GM12878 (cell line): ENCODE measurements around the gene GJA1. TPM values are rescaled to one million over a fixed set of nuclear protein-coding genes. Genes with fewer than 3 reads are reported as not detected.

Experiments
- ATAC-seq: fragments of 200-7000 bp; cut with Tn5 transposase; 3 replicates; pipeline ENCODE4 v1.9.1; 2020; ENCODE audit warnings: mild to moderate bottlenecking, moderate library complexity
- BruUV-seq: library from RNA; stranded (reverse); fragments of 400-500 nt; replicated peaks from 2 replicates; lab custom pipeline; 2021; lab: Mats Ljungman, UMichigan
- CTCF ChIA-PET: fragments of 300-600 bp; sonication (Branson Sonifier 250); formaldehyde crosslinking; extraction: SDS; loops from one replicate; lab custom pipeline; 2021; ENCODE audit warnings: inconsistent platforms; lab: Yijun Ruan, JAX
- POLR2A ChIA-PET: fragments of 350-600 bp; formaldehyde crosslinking; extraction: SDS; loops from one replicate; lab custom pipeline; 2021; ENCODE audit warnings: inconsistent platforms; lab: Charles Lee
- RAD21 ChIA-PET: fragments of 300-600 bp; sonication (Branson Sonifier 250); formaldehyde crosslinking; loops from one replicate; lab custom pipeline; 2023; ENCODE audit warnings: antibody characterized with exemption; ENCODE audit not compliant: unreplicated experiment; lab: Charles Lee
- SMC1A ChIA-PET: fragments of 300-600 bp; sonication (Branson Sonifier 250); formaldehyde crosslinking; loops from one replicate; lab custom pipeline; 2023; ENCODE audit not compliant: unreplicated experiment, uncharacterized antibody; lab: Charles Lee
- DNase-seq: peaks from one replicate; pipeline ENCODE4 v3.0.0-alpha.2; 2011; ENCODE audit warnings: low read depth, low spot score
- FAIRE-seq: peaks from 3 replicates; lab custom pipeline; 2011; peaks lifted over from hg19 to GRCh38; lab: Jason Lieb, UNC
- H2AFZ ChIP-seq: 2 replicates; pipeline ENCODE4 v1.6.0; 2011; ENCODE audit warnings: low read depth, low read length, control low read depth; ENCODE audit not compliant: control insufficient read depth
- H3K27ac ChIP-seq: 2 replicates; pipeline ENCODE4 v1.5.1; 2011; ENCODE audit warnings: control low read depth; ENCODE audit not compliant: control insufficient read depth, insufficient read depth
- H3K27me3 ChIP-seq, 2 experiments: replicated peaks in 1 of 2; 2 replicates each; pipeline versions ENCODE4 v1.6.0 to v1.6.1; 2011; ENCODE audit warnings: low read length in 1 of 2; ENCODE audit not compliant: control insufficient read depth in 2 of 2, insufficient read depth in 2 of 2
- H3K36me3 ChIP-seq, 2 experiments: 2 replicates each; pipeline ENCODE4 v1.5.1; 2011; ENCODE audit warnings: low read length in 1 of 2; ENCODE audit not compliant: control insufficient read depth in 2 of 2, insufficient read depth in 2 of 2
- H3K4me1 ChIP-seq: 2 replicates; pipeline ENCODE4 v1.6.1; 2011; ENCODE audit warnings: mild to moderate bottlenecking, low read length, moderate library complexity, mixed read lengths; ENCODE audit not compliant: control insufficient read depth, insufficient read depth
- H3K4me2 ChIP-seq: 2 replicates; pipeline ENCODE4 v1.6.0; 2011; ENCODE audit warnings: control low read depth; ENCODE audit not compliant: control insufficient read depth, insufficient read depth
- H3K4me3 ChIP-seq: fragments of 200-600 bp; sonication (generic); 2 replicates; pipeline ENCODE4 v1.5.1; 2016
- H3K79me2 ChIP-seq: 2 replicates; pipeline ENCODE4 v1.6.0; 2011; ENCODE audit warnings: low read length; ENCODE audit not compliant: control insufficient read depth, insufficient read depth
- H3K9ac ChIP-seq: 2 replicates; pipeline ENCODE4 v1.8.0; 2011; ENCODE audit warnings: low read length, control low read depth, mixed read lengths; ENCODE audit not compliant: control insufficient read depth, insufficient read depth
- H3K9me3 ChIP-seq: replicated peaks from 3 replicates; pipeline ENCODE4 v1.5.1; 2011; ENCODE audit warnings: mild to moderate bottlenecking, low read length; ENCODE audit not compliant: control insufficient read depth, insufficient read depth
- H4K20me1 ChIP-seq: 2 replicates; pipeline ENCODE4 v1.6.0; 2011; ENCODE audit not compliant: control insufficient read depth, insufficient read depth
- BACH1 ChIP-seq: fragments of 450-650 bp; IDR thresholded peaks from 2 replicates; pipeline ENCODE4 v1.6.1; 2017; ENCODE audit warnings: mild to moderate bottlenecking, borderline replicate concordance
- CHD1 ChIP-seq: IDR thresholded peaks from 2 replicates; pipeline ENCODE4 v1.6.1; 2012; ENCODE audit warnings: low read depth, low read length, improper control_type of control experiment
- MXI1 ChIP-seq: fragments of 150-350 bp; IDR thresholded peaks from 2 replicates; pipeline ENCODE4 v1.6.1; 2011; ENCODE audit warnings: low read depth, mild to moderate bottlenecking, inconsistent platforms, low read length, improper control_type of control experiment
- MYB ChIP-seq: fragments of 150-350 bp; IDR thresholded peaks from 2 replicates; pipeline ENCODE4 v1.6.1; 2014; ENCODE audit warnings: mild to moderate bottlenecking, low read depth, low read length, borderline replicate concordance
- RAD21 ChIP-seq: IDR thresholded peaks from 2 replicates; pipeline ENCODE4 v1.6.1; 2011; ENCODE audit warnings: mild to moderate bottlenecking, low read depth, low read length, moderate library complexity; ENCODE audit not compliant: insufficient read depth
- STAT3 ChIP-seq: IDR thresholded peaks from 2 replicates; pipeline ENCODE4 v1.6.1; 2011; ENCODE audit warnings: low read depth, low read length, improper control_type of control experiment
- TAF1 ChIP-seq: IDR thresholded peaks from 2 replicates; pipeline ENCODE4 v1.6.1; 2011; ENCODE audit warnings: mild to moderate bottlenecking, low read depth, low read length, borderline replicate concordance
- YBX1 ChIP-seq: fragments of 450-650 bp; IDR thresholded peaks from 2 replicates; pipeline ENCODE4 v1.6.1; 2016; ENCODE audit warnings: antibody characterized with exemption
- ZNF274 ChIP-seq: IDR thresholded peaks from one replicate; pipeline ENCODE4 v1.8.0; 2011; ENCODE audit not compliant: insufficient read length, insufficient read depth
- WGBS: methylation state at CpG from one replicate; pipeline ENCODE4 v1.1.6; 2016; ENCODE audit warnings: low lambda C conversion rate; ENCODE audit not compliant: insufficient replicate concordance, insufficient coverage; ENCODE audit errors: missing lambda C conversion rate; 5-methylcytosine and 5-hydroxymethylcytosine counted together
- in situ Hi-C: fragments of 300-500 bp; cut with MboI; formaldehyde crosslinking; loops from 9 replicates; pipeline ENCODE4 v1.14.3; 2018; ENCODE audit warnings: mixed read lengths
- intact Hi-C: fragments of 100-400 bp; cut with micrococcal nuclease; formaldehyde crosslinking; loops from one replicate; pipeline ENCODE4 v1.14.2; 2022; ENCODE audit not compliant: unreplicated experiment
- polyA plus RNA-seq, 11 experiments: library from polyadenylated mRNA; depleted of rRNA in 4 of 11; unstranded in 6 of 11; stranded (reverse) in 5 of 11; fragments of >200 nt; fragmentation: Nextera tagmentation in 4 of 11; fragmentation: Illumina TruSeq in 1 of 11; extraction: Ambion mirVana in 4 of 11; extraction: Trizol in 1 of 11; gene quantifications; 1 replicate in 1 of 11; 2 replicates in 10 of 11; pipeline versions ENCODE4 v1.2.1 to v1.2.3, GENCODE V29; 2011 to 2016; ENCODE audit warnings: inconsistent platforms in 2 of 11, missing spikeins in 2 of 11, low read depth in 1 of 11
- total RNA-seq, 4 experiments: library from RNA; depleted of rRNA in 3 of 4; stranded (reverse); fragments of >200 nt in 3 of 4; fragmentation: Illumina TruSeq in 1 of 4; extraction: Trizol in 1 of 4; gene quantifications; 2 replicates each; pipeline versions ENCODE4 v1.2.1 to v1.2.3, GENCODE V29; 2013 to 2021
- TF ChIP-seq, protein P1 (sequence below): IDR thresholded peaks from 2 replicates; pipeline ENCODE4 v1.6.1; 2012; ENCODE audit warnings: improper control_type of control experiment, low read depth, low read length; ENCODE audit not compliant: insufficient replicate concordance
- TF ChIP-seq, protein P2 (sequence below): fragments of 450-650 bp; IDR thresholded peaks from 2 replicates; pipeline ENCODE4 v1.6.1; 2016; ENCODE audit warnings: mild to moderate bottlenecking, moderate library complexity, borderline replicate concordance

Gene GJA1
- total and polyA plus RNA-seq, 10 of the 15 experiments (the other 5 are each of a cell fraction or from before 2014, with no cell fraction given), result 0.11 to 0.69 (median 0.11) TPM; not detected in 7

DNA sequence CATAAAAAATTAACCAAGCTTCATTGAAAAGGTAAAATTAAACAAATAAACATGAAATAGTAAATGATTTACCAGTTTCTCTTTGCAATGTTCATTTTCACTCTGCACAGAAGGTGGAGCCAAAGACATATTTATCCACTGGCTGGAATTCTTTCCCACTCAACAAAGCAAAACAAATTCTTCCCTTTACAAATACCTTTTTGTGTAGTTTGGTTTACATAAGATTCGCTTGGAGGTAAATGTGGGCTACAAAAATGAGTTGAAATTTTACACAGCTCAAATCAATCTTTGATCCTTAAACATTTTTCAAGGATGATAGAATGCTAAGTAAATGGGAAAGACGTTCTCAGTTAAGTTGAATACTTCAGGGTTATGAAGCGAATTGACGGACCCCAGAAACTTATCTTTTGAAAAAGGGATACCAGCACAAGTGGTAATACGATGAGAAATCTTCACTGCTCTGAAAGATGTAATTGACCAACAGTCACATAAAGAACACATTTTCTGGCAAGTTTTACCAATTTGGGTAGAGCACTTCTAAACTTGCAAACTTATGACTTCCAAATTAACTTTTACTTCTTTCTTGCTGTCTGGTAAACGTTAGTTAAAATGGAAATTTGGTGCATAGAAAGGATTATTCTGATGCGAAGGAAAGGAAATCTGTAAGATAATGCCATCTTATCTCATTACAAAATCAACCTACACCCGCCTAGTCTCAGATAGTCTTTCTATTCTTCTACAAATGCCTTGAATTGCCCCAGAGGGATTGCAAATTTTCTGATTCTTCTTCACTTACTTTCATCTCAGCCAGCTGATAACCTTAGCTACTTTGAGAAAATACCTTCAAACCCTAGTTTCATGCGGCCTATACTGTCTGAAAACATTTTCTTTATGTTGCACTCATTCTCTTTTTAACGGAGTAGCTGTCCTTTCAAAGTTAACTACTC lies 4.7 kb upstream of the GJA1 start:
- Histone ChIP-seq H3K27me3 (no peaks in the 10 kb centered on the region), H3K79me2 (no peaks in the 10 kb centered on the region), H3K36me3 (no peaks in the 10 kb centered on the region), H3K4me1 (no peaks in the 10 kb centered on the region), H2AFZ (no peak overlapping the region), H4K20me1 (no peaks in the 10 kb centered on the region), H3K27ac (no peak overlapping the region), H3K9me3 (no peaks in the 10 kb centered on the region), H3K4me2 (no peak overlapping the region), H3K4me3 (no peak overlapping the region), H3K9ac (no peak overlapping the region)
- in situ Hi-C loops (no loop called here), intact Hi-C loops (loop anchor here (2.0 to 5.0 kb wide), 2 partner anchors 417 to 602 kb away; no protein-coding TSS in a partner anchor)
- ChIA-PET SMC1A (interaction anchor here (0.9 kb wide), 1 partner anchor 421 kb away, joined by 3 read pairs; no protein-coding TSS in a partner anchor), RAD21 (interaction anchor here (1.2 kb wide), 1 partner anchor 418 kb away, joined by 3 read pairs; no protein-coding TSS in a partner anchor), POLR2A (interaction anchor here (0.7 kb wide), 1 partner anchor 129 kb away, joined by 3 read pairs; no protein-coding TSS in a partner anchor), CTCF (interaction anchor here (0.5 to 2.5 kb wide), 3 partner anchors 419 to 1101 kb away, joined by 3 to 10 read pairs (median 5); no protein-coding TSS in a partner anchor)
- 22% methylated on average over 10 of the region's 10 CpGs for WGBS
- no TSS peak for BruUV-seq
- DNase-seq (no peak), ATAC-seq (no peak), FAIRE-seq (no peak)
- TF ChIP-seq MYB (no peak), MXI1 (no peak), STAT3 (no peak), TAF1 (no peak), YBX1 (no peak), CHD1 (no peak), ZNF274 (no peak), RAD21 (peak; percentile 73), BACH1 (no peak)
- TF ChIP-seq, protein P1, sequence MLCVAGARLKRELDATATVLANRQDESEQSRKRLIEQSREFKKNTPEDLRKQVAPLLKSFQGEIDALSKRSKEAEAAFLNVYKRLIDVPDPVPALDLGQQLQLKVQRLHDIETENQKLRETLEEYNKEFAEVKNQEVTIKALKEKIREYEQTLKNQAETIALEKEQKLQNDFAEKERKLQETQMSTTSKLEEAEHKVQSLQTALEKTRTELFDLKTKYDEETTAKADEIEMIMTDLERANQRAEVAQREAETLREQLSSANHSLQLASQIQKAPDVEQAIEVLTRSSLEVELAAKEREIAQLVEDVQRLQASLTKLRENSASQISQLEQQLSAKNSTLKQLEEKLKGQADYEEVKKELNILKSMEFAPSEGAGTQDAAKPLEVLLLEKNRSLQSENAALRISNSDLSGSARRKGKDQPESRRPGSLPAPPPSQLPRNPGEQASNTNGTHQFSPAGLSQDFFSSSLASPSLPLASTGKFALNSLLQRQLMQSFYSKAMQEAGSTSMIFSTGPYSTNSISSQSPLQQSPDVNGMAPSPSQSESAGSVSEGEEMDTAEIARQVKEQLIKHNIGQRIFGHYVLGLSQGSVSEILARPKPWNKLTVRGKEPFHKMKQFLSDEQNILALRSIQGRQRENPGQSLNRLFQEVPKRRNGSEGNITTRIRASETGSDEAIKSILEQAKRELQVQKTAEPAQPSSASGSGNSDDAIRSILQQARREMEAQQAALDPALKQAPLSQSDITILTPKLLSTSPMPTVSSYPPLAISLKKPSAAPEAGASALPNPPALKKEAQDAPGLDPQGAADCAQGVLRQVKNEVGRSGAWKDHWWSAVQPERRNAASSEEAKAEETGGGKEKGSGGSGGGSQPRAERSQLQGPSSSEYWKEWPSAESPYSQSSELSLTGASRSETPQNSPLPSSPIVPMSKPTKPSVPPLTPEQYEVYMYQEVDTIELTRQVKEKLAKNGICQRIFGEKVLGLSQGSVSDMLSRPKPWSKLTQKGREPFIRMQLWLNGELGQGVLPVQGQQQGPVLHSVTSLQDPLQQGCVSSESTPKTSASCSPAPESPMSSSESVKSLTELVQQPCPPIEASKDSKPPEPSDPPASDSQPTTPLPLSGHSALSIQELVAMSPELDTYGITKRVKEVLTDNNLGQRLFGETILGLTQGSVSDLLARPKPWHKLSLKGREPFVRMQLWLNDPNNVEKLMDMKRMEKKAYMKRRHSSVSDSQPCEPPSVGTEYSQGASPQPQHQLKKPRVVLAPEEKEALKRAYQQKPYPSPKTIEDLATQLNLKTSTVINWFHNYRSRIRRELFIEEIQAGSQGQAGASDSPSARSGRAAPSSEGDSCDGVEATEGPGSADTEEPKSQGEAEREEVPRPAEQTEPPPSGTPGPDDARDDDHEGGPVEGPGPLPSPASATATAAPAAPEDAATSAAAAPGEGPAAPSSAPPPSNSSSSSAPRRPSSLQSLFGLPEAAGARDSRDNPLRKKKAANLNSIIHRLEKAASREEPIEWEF, result no peak
- TF ChIP-seq, protein P2, sequence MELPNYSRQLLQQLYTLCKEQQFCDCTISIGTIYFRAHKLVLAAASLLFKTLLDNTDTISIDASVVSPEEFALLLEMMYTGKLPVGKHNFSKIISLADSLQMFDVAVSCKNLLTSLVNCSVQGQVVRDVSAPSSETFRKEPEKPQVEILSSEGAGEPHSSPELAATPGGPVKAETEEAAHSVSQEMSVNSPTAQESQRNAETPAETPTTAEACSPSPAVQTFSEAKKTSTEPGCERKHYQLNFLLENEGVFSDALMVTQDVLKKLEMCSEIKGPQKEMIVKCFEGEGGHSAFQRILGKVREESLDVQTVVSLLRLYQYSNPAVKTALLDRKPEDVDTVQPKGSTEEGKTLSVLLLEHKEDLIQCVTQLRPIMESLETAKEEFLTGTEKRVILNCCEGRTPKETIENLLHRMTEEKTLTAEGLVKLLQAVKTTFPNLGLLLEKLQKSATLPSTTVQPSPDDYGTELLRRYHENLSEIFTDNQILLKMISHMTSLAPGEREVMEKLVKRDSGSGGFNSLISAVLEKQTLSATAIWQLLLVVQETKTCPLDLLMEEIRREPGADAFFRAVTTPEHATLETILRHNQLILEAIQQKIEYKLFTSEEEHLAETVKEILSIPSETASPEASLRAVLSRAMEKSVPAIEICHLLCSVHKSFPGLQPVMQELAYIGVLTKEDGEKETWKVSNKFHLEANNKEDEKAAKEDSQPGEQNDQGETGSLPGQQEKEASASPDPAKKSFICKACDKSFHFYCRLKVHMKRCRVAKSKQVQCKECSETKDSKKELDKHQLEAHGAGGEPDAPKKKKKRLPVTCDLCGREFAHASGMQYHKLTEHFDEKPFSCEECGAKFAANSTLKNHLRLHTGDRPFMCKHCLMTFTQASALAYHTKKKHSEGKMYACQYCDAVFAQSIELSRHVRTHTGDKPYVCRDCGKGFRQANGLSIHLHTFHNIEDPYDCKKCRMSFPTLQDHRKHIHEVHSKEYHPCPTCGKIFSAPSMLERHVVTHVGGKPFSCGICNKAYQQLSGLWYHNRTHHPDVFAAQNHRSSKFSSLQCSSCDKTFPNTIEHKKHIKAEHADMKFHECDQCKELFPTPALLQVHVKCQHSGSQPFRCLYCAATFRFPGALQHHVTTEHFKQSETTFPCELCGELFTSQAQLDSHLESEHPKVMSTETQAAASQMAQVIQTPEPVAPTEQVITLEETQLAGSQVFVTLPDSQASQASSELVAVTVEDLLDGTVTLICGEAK, result no peak
